DMS 273 treated with DMSO at 0.1 percent for 48 hours (cell line): ENCODE data around the gene C2orf66.
A peak's percentile ranks its signal among the peaks of the same experiment; 100 is the strongest.

Experiments used
- DNase-seq: peaks from one replicate; lab custom pipeline; 2025; lab: John Stamatoyannopoulos, UW

Gene C2orf66

DNA sequence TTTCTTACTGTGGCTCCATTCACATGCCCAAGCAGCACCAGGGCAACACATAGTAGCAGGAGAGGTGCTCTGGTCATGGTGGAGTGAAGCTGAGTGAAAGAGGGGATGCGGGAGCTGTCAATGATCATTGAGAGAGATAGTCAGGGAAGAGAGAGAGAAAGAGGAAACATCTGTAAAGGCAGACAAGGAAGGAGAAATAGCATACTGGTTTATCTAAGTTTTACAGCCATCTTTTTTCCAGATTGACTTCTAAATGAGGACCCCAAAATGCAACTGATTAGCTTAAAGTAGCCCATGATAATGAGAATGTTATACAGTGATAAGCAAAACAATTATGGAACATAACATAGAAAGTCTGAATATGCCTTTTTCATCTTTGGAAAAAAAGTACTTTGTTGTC, at the start of gene C2orf66:
C2orf66 (minus strand) TSS at position 96 of the 400 bp plus-strand sequence; CDS start at position 77, 19 bp downstream.
- DNase-seq, result no peak

DNA sequence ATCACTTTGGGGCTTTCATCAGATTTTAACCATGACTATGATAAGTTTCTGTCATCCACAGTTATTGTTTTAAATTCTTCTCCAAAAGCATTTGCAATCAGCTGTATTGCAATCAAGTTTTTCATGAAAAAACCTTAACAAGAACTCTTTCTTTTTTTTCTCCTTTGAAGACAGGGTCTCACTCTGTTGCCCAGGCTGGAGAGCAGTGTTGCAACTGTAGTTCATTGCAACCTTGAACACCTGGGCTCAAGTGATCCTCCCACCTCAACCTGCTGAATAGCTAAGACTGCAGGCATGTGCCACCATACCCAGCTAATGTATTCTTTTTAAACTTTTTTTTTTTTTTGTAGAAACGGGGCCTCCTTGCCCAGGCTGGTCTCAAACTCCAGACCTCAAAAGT, 45.5 kb upstream of the C2orf66 start:
- no peak for DNase-seq

DNA sequence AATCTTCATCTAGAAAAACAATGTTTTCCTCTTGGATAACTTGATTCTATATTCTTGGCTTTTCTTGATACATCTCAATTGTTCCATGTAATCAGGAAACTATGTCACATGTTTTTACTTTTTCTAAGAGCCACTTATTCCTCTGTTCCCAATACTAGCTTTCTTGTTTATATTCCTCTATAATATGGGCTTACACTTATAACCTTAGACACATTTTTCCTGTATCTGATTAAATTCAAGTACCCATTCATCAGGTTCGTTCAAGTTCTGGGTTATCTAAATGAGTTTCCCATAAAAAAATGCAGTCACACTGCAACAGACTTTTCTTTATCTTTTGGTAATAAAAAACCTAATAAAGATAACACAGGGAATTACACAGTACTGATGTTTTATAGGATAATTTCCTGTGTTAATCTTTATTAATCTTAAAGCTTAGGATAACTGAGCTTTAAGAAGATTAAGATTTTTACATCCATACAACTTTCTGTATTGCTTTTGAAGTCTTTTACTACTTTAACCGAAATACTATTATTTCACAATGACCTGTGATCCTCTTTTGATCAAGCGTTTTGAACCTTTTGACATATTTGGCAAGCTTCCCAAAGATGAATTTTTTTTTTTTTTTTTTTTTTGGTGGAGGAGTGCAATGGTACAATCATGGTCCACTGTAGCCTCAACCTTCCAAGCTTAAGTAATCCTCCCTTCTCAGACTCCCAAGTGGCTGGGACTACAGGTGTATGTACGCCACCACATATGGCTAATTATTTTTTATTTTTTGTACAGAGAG, 44.3 kb upstream of the C2orf66 start:
- no peak for DNase-seq

DNA sequence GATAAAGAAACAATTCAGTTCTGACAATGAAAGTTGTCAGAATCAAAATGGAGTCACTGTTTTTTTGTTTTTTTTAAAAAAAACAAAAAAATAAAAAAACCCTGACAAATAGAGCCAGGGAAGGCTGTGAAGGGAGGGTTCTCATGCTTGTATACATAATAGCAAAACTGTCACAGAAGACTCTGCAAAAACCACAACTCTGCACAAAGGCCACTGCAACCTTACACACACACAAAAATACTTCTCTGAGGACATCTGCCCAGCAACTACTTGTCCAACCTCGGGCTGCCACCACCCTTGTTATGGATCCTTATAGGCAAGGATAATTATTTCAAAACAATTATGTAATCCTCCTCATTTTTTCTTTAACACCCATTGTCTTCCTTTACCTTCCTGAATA, 41.9 kb upstream of the C2orf66 start:
- DNase-seq, result no peak

DNA sequence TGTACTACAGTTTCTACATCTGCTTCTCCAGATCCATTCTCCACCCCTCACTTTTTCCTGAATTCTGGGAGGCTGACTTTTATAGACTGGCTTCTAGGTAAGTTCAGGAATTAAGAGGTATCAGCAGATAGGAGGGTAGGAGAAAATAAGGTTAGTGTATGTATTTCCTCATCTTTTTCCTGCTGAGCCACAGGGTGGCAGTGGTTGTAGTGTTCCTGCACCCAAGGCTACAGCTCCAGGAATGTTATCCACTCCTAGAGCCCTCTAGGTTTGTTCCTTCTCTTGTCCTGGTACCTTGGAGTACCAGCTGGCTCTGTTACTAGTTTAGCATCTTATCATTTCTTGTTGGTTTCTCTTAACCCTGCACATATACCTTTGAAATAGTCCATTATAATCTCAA, 40.7 kb upstream of the C2orf66 start:
- DNase-seq, result no peak

DNA sequence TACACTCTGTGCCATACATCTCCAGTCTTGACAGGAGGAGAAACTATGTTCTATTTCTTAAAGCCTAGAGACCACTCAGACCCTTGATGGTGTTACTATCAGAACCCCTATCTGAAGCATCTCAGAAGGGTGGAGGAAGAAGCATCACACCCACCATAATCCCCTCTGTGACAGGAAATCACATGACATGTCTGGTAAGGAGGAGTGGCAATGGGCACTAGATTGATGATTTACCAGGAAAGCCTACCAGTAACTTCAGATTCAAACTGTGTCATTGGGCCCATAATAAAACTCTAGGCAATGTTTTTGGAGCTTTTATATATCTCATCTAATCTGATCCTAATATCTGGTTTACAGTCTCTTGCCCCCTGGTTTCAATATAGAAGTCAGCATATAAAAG, 37.1 kb upstream of the C2orf66 start:
- no peak for DNase-seq

DNA sequence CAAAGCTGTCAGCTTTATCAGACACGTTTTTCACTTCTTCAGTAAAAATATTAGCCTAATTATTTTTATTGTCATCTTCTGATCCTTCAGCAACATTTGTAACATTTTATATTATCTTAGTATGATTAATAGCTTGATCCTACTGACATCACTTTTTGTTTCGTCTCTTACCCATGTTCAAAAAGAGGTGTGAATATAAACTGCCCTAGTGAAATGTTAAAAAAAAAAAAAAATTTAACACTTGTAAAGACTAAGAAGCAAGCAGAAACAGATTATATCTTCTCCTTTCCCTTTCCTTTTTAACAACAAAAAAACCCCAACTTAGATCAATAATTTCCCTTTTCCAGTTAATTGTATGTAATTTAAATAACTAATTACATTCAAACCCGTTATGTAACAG, 36.2 kb upstream of the C2orf66 start:
- no peak for DNase-seq

DNA sequence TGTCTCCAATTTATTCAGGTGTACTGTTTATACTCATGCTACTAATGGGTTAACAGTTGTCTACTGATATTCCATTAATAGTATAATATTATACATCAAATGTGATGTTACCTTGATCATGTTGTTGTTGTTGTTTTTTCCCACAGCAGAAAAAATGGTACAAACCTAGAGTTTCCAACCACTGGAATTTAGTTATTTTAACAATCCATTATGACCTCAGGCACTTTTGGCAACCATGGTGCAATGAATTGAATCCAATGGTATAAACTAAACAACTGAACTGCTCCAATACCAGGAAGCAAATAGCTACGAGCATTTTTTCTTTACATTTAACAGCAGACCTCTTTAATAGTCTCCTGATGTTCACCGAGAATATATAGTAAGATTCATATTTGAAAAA, 31.0 kb upstream of the C2orf66 start:
- no peak for DNase-seq

DNA sequence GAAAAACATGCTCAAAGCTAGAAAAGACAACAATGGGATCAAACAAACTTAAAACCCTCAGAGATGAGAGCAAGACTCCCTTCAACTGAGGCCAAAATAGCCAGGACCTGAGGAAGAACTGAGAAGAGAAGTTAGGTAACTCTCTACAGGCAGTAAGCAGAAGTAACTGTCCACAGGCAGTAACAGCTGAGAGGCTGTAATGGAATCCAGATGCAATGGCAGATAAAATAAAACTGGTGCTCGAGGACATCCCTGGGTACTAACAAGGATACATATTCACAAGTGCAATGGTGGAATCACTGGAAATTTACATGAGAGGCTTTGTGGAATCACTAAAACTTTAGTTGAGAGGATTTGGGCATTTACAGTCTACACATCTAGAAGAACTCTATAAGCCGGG, 30.4 kb upstream of the C2orf66 start:
- DNase-seq, result no peak

DNA sequence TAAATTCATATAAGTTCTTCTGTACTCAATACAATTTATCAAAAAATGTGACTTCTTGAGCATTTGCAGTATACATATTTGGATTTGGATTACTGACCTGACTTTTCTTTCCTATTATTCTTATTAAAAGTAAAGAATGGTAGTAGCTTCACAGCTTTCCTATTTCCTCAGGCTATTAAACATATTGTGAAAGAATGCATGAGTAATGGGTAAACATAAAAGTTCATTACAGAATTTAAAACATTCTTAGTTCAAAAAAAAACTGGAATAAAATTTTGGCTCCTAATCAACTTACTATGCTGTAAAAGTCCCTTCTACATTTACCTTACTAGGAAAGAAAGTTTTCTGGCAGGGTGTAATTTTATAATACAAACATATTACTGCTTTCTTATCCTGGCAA, 27.3 kb upstream of the C2orf66 start:
- DNase-seq, result no peak

DNA sequence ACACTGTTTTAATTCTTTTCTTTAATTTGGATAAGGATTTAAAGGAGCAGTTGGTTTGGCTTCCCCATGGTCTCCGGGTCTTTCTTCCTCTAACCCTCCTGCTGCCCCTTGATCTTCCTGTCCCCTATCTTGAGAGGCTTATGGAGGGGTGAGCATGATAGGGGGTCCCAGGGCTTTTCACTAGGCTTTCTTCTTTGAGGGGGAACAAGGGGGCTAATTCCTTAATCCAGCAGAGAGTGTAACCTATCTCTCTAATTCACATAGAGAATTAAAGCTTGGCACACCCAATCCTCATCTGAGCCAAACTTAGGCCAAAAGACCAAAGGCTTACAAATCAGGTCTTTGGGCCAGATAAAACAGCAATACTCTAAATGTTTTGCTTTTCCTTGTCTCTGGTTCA, 21.5 kb upstream of the C2orf66 start:
- no peak for DNase-seq

DNA sequence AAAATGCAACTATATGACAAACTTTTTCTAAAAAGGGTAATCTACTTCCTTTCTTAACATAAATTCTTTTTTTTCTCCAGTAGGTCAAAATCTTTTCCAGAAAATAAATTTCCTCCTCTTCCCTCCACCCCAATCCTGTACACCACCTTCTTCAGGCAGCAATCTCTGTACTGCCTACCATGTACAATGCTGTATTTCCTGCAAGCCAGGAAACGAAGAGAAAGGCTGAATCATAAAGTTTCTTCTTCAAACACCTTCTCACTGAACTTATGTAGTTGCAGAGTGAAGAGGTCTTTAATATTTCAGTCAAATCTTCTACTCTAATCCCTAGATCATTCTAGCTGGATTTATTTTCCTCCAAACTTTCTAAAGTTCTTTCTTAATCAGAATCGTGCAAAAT, 18.2 kb upstream of the C2orf66 start:
- DNase-seq, result no peak

DNA sequence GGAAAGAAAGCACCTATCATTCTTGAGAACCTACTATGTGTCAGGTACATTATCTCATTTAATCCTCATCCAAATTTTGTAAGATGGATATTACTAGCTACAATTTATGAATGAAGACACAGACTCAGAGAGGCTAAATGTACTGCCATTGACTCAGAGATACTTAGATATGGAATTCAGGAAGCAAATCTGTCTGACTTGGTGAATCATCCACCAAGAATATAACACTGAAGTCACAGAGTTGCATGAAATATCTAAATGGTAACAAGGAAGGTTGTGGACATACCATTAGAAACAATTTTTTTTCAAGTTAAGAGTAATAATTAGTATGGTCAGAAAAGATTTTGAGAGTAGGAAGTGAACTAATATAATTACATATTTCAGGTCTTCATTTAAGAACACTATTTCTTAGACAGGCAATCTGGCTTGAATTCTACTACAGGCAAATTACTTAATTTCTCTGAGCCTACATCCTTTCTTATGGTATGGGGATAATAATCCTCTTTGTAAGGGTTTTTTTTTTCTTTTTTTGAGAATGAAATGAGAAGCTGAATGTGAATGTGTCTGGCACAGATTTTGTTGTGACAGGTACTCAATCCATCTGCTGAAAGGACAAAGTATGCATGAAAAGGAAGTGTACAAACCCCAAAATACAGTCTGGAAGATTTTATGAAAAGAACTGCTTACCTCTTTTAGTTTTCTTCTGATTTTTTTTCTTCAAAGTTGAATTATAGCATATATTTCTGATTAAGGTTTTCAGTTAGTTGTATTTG, 14.8 kb upstream of the C2orf66 start:
- no peak for DNase-seq

DNA sequence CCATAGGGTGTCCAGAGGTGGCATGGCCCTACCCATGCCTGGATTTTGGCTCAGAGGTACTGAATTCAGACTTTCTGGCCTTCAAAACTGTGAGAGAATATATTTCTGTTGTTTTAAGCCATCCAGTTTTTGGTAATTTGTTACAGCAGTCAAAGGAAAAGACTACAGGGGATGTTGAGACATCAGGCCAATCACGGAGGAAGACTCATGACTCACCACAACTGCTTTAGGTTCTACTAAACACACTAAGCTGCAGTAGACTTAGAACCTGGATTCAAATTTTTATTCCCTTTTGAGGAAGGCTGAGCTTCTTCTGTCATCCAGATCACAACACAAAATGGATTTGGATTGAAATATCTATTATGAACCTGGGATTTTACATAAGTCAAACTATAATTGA, 12.0 kb upstream of the C2orf66 start:
- DNase-seq, result no peak

DNA sequence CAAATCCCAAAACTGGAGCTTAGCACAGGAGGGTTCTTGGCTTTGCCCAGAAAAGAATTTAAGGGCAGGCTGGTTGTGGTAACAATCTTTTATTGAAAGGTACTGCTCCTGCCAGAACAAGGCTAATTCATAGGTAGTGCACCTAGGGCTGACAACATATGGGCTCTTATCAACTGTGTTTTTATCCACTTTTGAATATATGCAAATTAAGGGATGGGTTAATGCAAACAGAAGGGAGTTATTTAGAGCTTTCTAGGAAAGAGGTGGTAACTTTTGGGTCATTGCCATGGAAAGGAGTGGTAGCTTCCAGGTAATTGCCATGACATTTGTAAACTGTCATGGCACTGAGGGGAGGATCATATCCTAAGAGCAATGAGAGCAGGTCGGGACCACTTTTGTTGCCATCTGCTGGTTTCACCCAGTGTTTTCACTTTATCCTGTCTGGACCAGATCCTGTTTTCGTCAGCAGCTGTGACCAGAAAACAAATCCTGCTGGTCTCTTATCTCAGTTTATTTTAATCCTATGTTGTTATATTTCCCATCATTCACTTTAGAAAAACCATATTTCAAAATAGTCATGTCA, 981 bp downstream of the C2orf66 start:
- peak; percentile 28 for DNase-seq

DNA sequence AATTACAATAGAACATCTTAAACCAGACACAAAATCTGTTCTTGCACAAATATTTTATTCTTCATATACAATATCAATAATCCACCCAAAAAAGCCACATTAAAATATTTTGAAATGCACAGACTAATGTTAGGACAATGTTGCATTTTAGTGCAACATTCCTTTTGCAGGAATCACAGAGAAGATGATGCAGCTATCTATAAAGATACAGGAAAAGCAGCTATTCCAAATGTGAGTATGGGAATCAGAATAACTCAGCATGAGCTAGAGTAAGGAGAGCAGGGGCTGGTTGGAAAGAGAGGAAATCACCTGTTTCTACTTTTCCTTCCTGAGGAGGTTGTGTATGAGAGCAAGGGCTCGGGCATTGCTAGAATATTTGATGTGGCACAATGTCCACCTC, 4.8 kb downstream of the C2orf66 start:
- no peak for DNase-seq

DNA sequence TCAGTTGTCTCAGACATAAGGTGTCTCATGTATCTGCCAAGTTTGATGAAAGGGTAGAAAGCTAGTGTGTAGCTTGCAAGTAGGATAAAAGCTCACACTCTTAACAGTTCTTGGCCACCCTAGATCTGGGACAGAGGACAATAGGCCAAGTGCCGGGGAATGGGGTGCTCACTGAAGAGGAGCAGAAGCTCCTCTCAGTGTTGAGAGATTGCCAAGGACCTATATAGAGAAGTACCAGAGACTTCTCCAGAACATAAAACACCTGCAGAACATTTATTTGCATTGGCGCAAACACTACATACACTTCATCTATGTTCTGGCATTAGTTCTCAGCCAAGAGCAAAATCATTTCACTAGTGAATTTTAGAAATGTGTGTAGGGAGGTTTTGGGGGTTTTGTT, 6.8 kb downstream of the C2orf66 start:
- DNase-seq, result no peak

DNA sequence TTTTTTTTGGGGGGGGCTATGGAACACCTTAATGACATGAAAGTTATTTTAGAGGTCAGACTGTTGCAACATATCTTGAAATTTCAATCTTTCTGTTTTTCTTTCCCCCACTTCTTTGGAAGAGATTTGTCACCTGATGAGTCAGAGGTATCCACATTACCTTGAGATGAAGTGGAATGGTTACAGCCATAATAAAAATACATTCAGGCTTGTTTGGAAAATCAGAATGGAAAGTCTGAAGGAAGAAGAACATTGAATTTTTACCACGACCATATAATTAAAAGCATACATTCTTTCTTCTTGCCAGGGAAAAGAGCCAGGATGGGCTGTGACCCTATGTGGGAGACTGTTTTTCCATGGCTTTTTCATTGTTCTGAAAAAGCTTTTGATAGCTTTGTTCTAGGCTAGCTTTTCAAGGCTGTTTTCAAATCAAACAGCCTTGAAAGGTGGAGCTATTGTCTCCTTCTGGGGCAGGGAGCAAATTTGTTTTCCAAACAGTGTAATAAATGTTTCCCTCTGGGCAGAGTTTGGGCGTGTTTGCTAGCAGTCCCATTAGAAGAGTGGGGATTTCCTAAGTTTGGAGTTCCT, 7.4 kb downstream of the C2orf66 start:
- no peak for DNase-seq

DNA sequence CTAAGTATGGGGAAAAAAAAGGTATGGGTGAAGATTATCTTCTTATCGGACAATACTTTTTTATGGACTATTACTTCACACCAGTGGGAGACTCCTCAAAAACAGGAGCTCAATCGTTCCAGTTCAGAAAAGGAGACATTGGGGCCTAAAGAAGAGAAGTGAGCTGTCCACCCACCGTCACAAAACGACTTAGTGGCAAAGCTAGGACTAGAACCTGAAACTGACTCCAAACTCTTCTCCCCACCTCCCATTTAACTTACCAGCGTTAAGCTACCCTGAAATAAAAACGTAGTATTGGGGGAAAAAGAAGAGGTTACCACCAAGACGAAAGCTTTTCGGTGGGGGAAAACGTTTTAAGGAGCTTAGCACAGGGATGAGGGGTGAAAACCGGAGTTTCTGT, 10.2 kb downstream of the C2orf66 start:
- DNase-seq, result no peak

DNA sequence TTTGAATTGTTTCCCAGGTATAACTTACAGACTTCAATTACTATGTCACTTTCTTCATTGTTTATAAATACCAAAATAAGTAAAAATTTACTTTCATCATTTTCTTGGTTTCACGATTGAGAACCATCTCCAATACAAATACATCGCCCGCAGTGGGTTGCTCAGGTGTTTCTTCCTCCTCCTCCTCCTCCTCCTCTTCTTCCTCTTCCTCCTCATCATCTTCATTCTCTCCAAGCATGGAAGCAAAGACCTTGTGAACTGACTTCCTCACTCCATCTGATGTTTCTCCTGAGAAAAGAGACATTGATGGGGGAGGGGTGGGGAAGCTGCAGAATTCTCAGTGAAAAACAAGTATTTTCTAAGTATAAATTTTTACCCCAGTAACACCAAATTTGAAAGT, 16.3 kb downstream of the C2orf66 start:
- DNase-seq, result no peak

DNA sequence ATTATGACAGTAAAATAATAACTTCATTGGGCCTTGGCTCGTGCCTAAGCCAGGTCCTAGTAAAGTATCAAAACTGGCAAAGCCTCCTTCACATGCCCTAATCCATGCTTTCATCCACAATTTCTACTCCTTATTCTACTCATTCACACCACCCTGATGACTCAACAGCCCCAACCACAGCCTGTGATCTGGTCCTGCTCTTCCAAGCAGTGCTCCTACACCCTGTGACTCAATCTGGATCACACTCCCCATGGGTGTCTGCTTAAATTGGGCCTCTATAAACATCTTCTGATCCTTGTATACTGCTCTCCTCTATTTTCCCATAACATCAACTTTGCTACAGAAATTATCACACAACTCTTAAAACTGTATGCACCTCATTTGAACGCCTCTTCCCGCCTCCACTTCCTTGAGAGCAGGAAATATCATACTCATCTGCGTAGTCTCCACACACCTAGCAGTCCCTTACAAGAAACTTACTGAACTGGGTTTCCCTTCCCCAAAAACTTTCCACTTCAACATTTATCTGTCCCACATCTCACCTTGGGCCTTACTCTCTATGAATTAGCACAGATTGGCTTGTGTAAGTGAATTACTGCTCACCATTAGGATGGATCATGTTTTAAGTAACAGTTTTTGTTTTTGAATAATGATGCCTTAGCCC, 25.6 kb downstream of the C2orf66 start:
- no peak for DNase-seq

DNA sequence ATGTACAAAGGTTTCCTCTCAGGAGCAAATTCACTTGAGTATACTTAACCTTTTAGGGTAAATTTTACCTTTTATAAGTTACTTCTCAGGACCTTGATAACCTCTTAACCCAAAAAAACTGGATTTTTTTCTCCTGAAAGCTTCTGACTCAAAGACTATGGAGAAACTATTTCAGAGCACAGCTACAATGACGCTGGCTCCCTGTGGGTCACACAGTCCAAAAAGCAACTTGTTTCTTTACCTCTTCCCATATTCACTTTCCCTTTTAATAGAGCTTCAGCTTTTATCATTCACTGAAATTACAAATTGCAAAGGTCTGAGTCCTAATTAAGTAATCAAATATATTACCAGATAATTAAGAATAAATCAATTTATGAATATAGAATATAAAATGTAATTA, 42.1 kb downstream of the C2orf66 start:
- DNase-seq, result no peak

DNA sequence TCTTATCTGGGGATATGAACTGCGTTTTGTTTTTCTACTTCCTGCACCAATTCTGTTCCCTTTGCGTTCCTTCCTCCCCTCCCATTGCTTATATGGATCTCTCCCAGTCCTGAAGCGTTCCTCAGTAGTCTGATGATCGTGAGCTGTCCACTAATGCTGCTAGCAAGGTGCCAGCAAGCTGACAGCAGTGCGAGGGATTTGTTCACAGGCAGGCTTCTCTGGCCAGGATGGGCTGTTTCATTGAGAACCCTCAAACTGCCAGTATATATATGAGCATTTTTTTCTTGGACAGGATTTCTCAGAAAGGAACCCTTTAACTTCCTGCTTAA, 49.8 kb downstream of the C2orf66 start:
- no peak for DNase-seq
